ENCODE data around the gene ZSWIM7. TPM values are rescaled to one million over a fixed set of nuclear protein-coding genes. Genes with fewer than 3 reads are reported as not detected.
A peak's percentile ranks its signal among the peaks of the same experiment; 100 is the strongest.

ZSWIM7 gene, protein sequence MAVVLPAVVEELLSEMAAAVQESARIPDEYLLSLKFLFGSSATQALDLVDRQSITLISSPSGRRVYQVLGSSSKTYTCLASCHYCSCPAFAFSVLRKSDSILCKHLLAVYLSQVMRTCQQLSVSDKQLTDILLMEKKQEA
- total RNA-seq (2022), result 11.9 and 12.4 TPM in 2 replicates
- Bru-seq, nascent RNA, result percentile 64 among the genes with signal in this experiment
- percentile 62 among the genes with signal in this experiment for BruChase-seq, experiment 1, labeled RNA remaining after a 6-hour chase
- percentile 67 among the genes with signal in this experiment for BruChase-seq, experiment 2, labeled RNA remaining after a 2-hour chase
- long read RNA-seq, partial matches to known transcripts, result 0 of 26 reads
- long read RNA-seq, other reads (novel, unspliced or antisense), result 17 of 26 reads

DNA sequence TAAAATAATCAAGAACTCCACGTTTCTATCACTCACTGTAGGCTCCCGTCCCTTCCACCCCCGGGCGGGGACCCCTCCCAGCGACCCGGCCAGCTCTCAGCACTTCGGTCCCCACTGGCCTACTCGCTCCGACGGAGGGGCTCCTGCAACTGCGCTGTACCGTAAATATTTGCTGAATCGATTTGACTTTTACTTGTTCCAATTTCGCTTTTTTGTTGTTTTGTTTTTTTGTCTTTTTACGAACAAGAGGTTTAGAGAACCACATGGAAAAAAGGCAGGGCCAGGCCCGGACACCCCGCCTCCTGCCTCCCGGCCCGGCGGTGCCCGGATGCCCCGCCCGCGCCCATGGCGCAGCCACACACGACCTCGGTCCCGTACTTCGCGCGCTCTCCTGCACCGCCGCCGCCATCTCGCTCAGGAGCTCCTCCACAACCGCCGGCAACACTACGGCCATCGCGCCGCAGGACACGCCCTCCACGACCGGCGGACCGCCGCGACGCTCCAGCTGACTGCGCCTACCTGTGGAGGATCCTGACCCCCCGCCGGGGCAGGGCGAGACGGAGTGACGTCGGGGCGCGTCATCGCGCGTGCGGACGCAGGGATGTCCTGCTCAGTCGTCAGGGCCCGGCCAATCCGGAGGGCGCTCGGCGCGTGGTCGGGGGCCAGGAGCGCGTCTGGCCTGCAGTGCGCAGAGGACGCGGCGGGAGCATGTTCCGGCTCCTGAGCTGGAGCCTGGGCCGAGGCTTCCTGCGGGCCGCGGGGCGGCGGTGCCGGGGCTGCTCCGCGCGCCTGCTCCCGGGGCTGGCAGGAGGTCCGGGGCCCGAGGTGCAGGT lies at the start of gene ZSWIM7, which contains the start of gene TTC19:
ZSWIM7 (minus strand) TSS at position 564 of the 833 bp plus-strand sequence; CDS start at position 454, 110 bp downstream.
TTC19 (plus strand) TSS at position 684 of the 833 bp plus-strand sequence; CDS start at position 709, 25 bp downstream.
- Mint-ChIP-seq H3K4me3 (ENCODE audit: low read depth, unreplicated experiment) (peak within 1 kb of the TSS; percentile 76), H3K27ac (ENCODE audit: unreplicated experiment) (peak within 1 kb of the TSS; percentile 89), H3K9me3 (ENCODE audit: low read depth, unreplicated experiment) (peaks cover 5% of the 10 kb centered on the region), H3K4me1 (ENCODE audit: low read depth, unreplicated experiment) (peaks cover 16% of the 10 kb centered on the region), H3K27me3 (ENCODE audit: unreplicated experiment) (no peaks in the 10 kb centered on the region), H3K36me3 (ENCODE audit: insufficient read depth, unreplicated experiment) (peaks cover 56% of the 10 kb centered on the region)
- BruUV-seq (replicated peaks), result no TSS peak
- TF ChIP-seq, protein P1, sequence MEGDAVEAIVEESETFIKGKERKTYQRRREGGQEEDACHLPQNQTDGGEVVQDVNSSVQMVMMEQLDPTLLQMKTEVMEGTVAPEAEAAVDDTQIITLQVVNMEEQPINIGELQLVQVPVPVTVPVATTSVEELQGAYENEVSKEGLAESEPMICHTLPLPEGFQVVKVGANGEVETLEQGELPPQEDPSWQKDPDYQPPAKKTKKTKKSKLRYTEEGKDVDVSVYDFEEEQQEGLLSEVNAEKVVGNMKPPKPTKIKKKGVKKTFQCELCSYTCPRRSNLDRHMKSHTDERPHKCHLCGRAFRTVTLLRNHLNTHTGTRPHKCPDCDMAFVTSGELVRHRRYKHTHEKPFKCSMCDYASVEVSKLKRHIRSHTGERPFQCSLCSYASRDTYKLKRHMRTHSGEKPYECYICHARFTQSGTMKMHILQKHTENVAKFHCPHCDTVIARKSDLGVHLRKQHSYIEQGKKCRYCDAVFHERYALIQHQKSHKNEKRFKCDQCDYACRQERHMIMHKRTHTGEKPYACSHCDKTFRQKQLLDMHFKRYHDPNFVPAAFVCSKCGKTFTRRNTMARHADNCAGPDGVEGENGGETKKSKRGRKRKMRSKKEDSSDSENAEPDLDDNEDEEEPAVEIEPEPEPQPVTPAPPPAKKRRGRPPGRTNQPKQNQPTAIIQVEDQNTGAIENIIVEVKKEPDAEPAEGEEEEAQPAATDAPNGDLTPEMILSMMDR (IDR thresholded peaks at IDR 0.05; ENCODE audit: unreplicated experiment), result no peak
- DNase-seq, result peak; percentile 95
- CTCF ChIA-PET, result interaction anchor here (0.9 to 4.0 kb wide), 5 partner anchors 33 to 171 kb away, joined by 3 to 34 read pairs (median 4); partner anchors contain the start of gene ADORA2B
- intact Hi-C loops (cut with micrococcal nuclease; ENCODE audit: unreplicated experiment), result loop anchor here (2.0 kb wide), 1 partner anchor 171 kb away; no protein-coding TSS in a partner anchor

DNA sequence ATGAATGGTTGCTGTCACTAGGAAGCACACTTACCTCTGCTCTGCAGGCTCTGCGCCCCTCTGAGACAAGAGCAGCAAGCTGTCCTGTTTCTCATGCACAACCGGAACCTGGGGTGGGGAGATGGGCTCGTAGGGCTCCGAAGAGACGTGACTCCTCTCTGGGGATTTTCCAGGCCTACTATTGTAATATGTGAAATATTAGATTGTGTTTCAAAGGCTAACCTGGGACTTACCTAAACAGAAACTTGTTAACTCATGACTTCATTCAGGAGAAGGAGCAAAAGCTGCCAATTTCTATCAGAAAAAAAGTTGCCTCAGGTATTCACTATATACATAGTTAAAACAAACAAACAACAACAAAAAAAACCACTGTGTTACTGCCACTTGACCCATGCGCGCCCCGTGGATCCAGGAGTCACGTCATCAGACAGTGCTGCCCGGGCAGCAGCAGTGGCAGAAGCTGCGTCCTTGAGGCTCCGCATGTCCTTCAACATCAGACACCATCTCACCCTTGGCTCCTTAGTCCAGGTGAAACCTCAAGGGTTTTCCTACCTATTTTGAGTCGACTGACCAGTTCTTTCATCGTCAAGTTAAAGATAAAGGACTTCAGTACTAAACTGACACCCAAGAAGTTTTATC lies 49.4 kb upstream of the ZSWIM7 start:
- H3K36me3 Mint-ChIP-seq (ENCODE audit: insufficient read depth, unreplicated experiment), result peaks cover 45% of the 10 kb centered on the region
- H3K27ac Mint-ChIP-seq (ENCODE audit: unreplicated experiment), result no peak overlapping the region
- TF ChIP-seq, protein P1 (IDR thresholded peaks at IDR 0.05; ENCODE audit: unreplicated experiment), result no peak
- H3K4me3 Mint-ChIP-seq (ENCODE audit: low read depth, unreplicated experiment), result no peak overlapping the region
- intact Hi-C loops (cut with micrococcal nuclease; ENCODE audit: unreplicated experiment), result no loop called here
- H3K9me3 Mint-ChIP-seq (ENCODE audit: low read depth, unreplicated experiment), result no peaks in the 10 kb centered on the region
- peaks cover 10% of the 10 kb centered on the region for H3K4me1 Mint-ChIP-seq (ENCODE audit: low read depth, unreplicated experiment)
- no TSS peak for BruUV-seq (replicated peaks)
- DNase-seq, result no peak
- CTCF ChIA-PET, result no interaction called here
- no peaks in the 10 kb centered on the region for H3K27me3 Mint-ChIP-seq (ENCODE audit: unreplicated experiment)

DNA sequence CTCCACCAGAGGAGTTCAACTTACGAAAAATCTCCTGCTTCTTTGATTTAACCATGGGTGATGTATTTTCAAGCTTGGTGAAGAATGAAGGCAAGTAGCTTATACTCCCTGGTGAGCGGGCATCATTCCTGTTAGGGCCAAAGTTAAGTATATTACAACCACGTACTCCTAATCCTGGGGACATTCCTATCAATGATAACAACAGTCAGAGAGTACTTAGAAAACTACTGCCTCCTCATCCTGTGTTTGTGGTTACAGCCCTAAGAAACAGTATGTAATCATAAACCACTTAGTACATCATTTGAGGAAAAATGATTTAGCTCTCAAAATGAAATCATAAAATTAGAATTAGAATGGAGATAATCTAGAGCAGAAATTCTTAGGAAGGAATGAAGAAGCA lies 47.5 kb upstream of the ZSWIM7 start:
- H3K4me3 Mint-ChIP-seq (ENCODE audit: low read depth, unreplicated experiment), result no peak overlapping the region
- H3K36me3 Mint-ChIP-seq (ENCODE audit: insufficient read depth, unreplicated experiment), result peaks cover 30% of the 10 kb centered on the region
- TF ChIP-seq, protein P1 (IDR thresholded peaks at IDR 0.05; ENCODE audit: unreplicated experiment), result no peak
- CTCF ChIA-PET, result interaction anchor here (0.5 kb wide), 1 partner anchor 273 kb away, joined by 4 read pairs; no protein-coding TSS in a partner anchor
- no peak overlapping the region for H3K27ac Mint-ChIP-seq (ENCODE audit: unreplicated experiment)
- BruUV-seq (replicated peaks), result no TSS peak
- intact Hi-C loops (cut with micrococcal nuclease; ENCODE audit: unreplicated experiment), result no loop called here
- no peaks in the 10 kb centered on the region for H3K27me3 Mint-ChIP-seq (ENCODE audit: unreplicated experiment)
- H3K4me1 Mint-ChIP-seq (ENCODE audit: low read depth, unreplicated experiment), result peaks cover 10% of the 10 kb centered on the region
- no peaks in the 10 kb centered on the region for H3K9me3 Mint-ChIP-seq (ENCODE audit: low read depth, unreplicated experiment)
- no peak for DNase-seq

DNA sequence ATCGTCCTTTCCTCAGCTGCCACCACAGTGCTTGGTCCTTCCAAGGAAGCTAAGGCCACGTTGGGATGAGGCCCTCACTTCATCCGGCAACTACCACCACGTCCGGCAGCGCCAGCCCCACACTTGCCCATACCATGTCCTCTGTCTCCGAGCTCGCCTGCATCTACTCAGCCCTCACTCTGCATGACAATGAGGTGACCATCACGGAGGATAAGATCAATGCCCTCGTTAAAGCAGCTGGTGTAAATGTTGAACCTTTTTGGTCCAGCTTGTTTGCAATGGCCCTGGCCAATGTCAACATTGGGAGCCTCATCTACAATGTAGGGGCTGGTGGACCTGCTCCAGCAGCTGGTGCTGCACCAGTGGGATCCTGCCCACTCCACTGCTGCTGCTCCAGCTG lies 45.0 kb upstream of the ZSWIM7 start:
- Mint-ChIP-seq H3K4me3 (ENCODE audit: low read depth, unreplicated experiment) (no peak overlapping the region), H3K27ac (ENCODE audit: unreplicated experiment) (no peak overlapping the region), H3K9me3 (ENCODE audit: low read depth, unreplicated experiment) (no peaks in the 10 kb centered on the region), H3K36me3 (ENCODE audit: insufficient read depth, unreplicated experiment) (peaks cover 46% of the 10 kb centered on the region), H3K4me1 (ENCODE audit: low read depth, unreplicated experiment) (peaks cover 10% of the 10 kb centered on the region), H3K27me3 (ENCODE audit: unreplicated experiment) (no peaks in the 10 kb centered on the region)
- DNase-seq, result no peak
- intact Hi-C loops (cut with micrococcal nuclease; ENCODE audit: unreplicated experiment), result no loop called here
- TF ChIP-seq, protein P1 (IDR thresholded peaks at IDR 0.05; ENCODE audit: unreplicated experiment), result no peak
- CTCF ChIA-PET, result no interaction called here
- BruUV-seq (replicated peaks), result no TSS peak
